GM12878 (cell line): Measurements from ENCODE around the gene DENND10. TPM values are rescaled to one million over a fixed set of nuclear protein-coding genes. Genes with fewer than 3 reads are reported as not detected.

Experiments used
- ATAC-seq: fragments of 200-7000 bp; cut with Tn5 transposase; 3 replicates; pipeline ENCODE4 v1.9.1; 2020; ENCODE audit warnings: mild to moderate bottlenecking, moderate library complexity
- BruUV-seq: library from RNA; stranded (reverse); fragments of 400-500 nt; replicated peaks from 2 replicates; lab custom pipeline; 2021; lab: Mats Ljungman, UMichigan
- CTCF ChIA-PET: fragments of 300-600 bp; sonication (Branson Sonifier 250); formaldehyde crosslinking; extraction: SDS; loops from one replicate; lab custom pipeline; 2021; ENCODE audit warnings: inconsistent platforms; lab: Yijun Ruan, JAX
- POLR2A ChIA-PET: fragments of 350-600 bp; formaldehyde crosslinking; extraction: SDS; loops from one replicate; lab custom pipeline; 2021; ENCODE audit warnings: inconsistent platforms; lab: Charles Lee
- RAD21 ChIA-PET: fragments of 300-600 bp; sonication (Branson Sonifier 250); formaldehyde crosslinking; loops from one replicate; lab custom pipeline; 2023; ENCODE audit warnings: antibody characterized with exemption; ENCODE audit not compliant: unreplicated experiment; lab: Charles Lee
- SMC1A ChIA-PET: fragments of 300-600 bp; sonication (Branson Sonifier 250); formaldehyde crosslinking; loops from one replicate; lab custom pipeline; 2023; ENCODE audit not compliant: unreplicated experiment, uncharacterized antibody; lab: Charles Lee
- DNase-seq: peaks from one replicate; pipeline ENCODE4 v3.0.0-alpha.2; 2011; ENCODE audit warnings: low read depth, low spot score
- FAIRE-seq: peaks from 3 replicates; lab custom pipeline; 2011; peaks lifted over from hg19 to GRCh38; lab: Jason Lieb, UNC
- H2AFZ ChIP-seq: 2 replicates; pipeline ENCODE4 v1.6.0; 2011; ENCODE audit warnings: low read depth, low read length, control low read depth; ENCODE audit not compliant: control insufficient read depth
- H3K27ac ChIP-seq: 2 replicates; pipeline ENCODE4 v1.5.1; 2011; ENCODE audit warnings: control low read depth; ENCODE audit not compliant: control insufficient read depth, insufficient read depth
- H3K27me3 ChIP-seq, 2 experiments: replicated peaks in 1 of 2; 2 replicates each; pipeline versions ENCODE4 v1.6.0 to v1.6.1; 2011; ENCODE audit warnings: low read length in 1 of 2; ENCODE audit not compliant: control insufficient read depth in 2 of 2, insufficient read depth in 2 of 2
- H3K36me3 ChIP-seq, 2 experiments: 2 replicates each; pipeline ENCODE4 v1.5.1; 2011; ENCODE audit warnings: low read length in 1 of 2; ENCODE audit not compliant: control insufficient read depth in 2 of 2, insufficient read depth in 2 of 2
- H3K4me1 ChIP-seq: 2 replicates; pipeline ENCODE4 v1.6.1; 2011; ENCODE audit warnings: mild to moderate bottlenecking, low read length, moderate library complexity, mixed read lengths; ENCODE audit not compliant: control insufficient read depth, insufficient read depth
- H3K4me2 ChIP-seq: 2 replicates; pipeline ENCODE4 v1.6.0; 2011; ENCODE audit warnings: control low read depth; ENCODE audit not compliant: control insufficient read depth, insufficient read depth
- H3K4me3 ChIP-seq: fragments of 200-600 bp; sonication (generic); 2 replicates; pipeline ENCODE4 v1.5.1; 2016
- H3K79me2 ChIP-seq: 2 replicates; pipeline ENCODE4 v1.6.0; 2011; ENCODE audit warnings: low read length; ENCODE audit not compliant: control insufficient read depth, insufficient read depth
- H3K9ac ChIP-seq: 2 replicates; pipeline ENCODE4 v1.8.0; 2011; ENCODE audit warnings: low read length, control low read depth, mixed read lengths; ENCODE audit not compliant: control insufficient read depth, insufficient read depth
- H3K9me3 ChIP-seq: replicated peaks from 3 replicates; pipeline ENCODE4 v1.5.1; 2011; ENCODE audit warnings: mild to moderate bottlenecking, low read length; ENCODE audit not compliant: control insufficient read depth, insufficient read depth
- H4K20me1 ChIP-seq: 2 replicates; pipeline ENCODE4 v1.6.0; 2011; ENCODE audit not compliant: control insufficient read depth, insufficient read depth
- CREB1 ChIP-seq: IDR thresholded peaks from 2 replicates; pipeline ENCODE4 v1.6.1; 2012; ENCODE audit warnings: low read depth, mild to moderate bottlenecking, inconsistent platforms
- FOXM1 ChIP-seq: IDR thresholded peaks from 2 replicates; pipeline ENCODE4 v1.6.1; 2012; ENCODE audit warnings: low read depth, mild to moderate bottlenecking, inconsistent platforms, low read length, moderate library complexity
- GATAD2B ChIP-seq: fragments of 450-650 bp; conservative IDR thresholded peaks from 2 replicates; pipeline ENCODE4 v1.6.1; 2017; ENCODE audit warnings: low read depth, mild to moderate bottlenecking, moderate library complexity
- KAT2A ChIP-seq: conservative IDR thresholded peaks from 2 replicates; pipeline ENCODE4 v1.6.1; 2011; ENCODE audit warnings: low read depth, low read length; ENCODE audit not compliant: control insufficient read depth
- KDM1A ChIP-seq: fragments of 200-600 bp; sonication (generic); IDR thresholded peaks from 2 replicates; pipeline ENCODE4 v1.6.1; 2016; ENCODE audit warnings: borderline replicate concordance
- MEF2B ChIP-seq: fragments of 450-650 bp; IDR thresholded peaks from 2 replicates; pipeline ENCODE4 v1.6.1; 2018; ENCODE audit warnings: mild to moderate bottlenecking, moderate library complexity; ENCODE audit not compliant: partially characterized antibody, poor library complexity, severe bottlenecking
- PBX3 ChIP-seq: IDR thresholded peaks from 2 replicates; pipeline ENCODE4 v1.6.1; 2011; ENCODE audit warnings: mild to moderate bottlenecking, low read depth, low read length, moderate library complexity; ENCODE audit not compliant: insufficient replicate concordance
- SIX5 ChIP-seq: IDR thresholded peaks from 2 replicates; pipeline ENCODE4 v1.6.1; 2011; ENCODE audit warnings: mild to moderate bottlenecking, low read depth, low read length, moderate library complexity; ENCODE audit not compliant: severe bottlenecking
- SPI1 ChIP-seq: IDR thresholded peaks from 2 replicates; pipeline ENCODE4 v1.6.1; 2011; ENCODE audit warnings: low read depth, mild to moderate bottlenecking, low read length, moderate library complexity, borderline replicate concordance; ENCODE audit not compliant: insufficient read depth
- SRF ChIP-seq, 2 experiments: IDR thresholded peaks; 2 replicates each; pipeline ENCODE4 v1.6.1; 2011; ENCODE audit warnings: low read depth in 2 of 2, low read length in 2 of 2, mild to moderate bottlenecking in 1 of 2, moderate library complexity in 1 of 2
- TAF1 ChIP-seq: IDR thresholded peaks from 2 replicates; pipeline ENCODE4 v1.6.1; 2011; ENCODE audit warnings: mild to moderate bottlenecking, low read depth, low read length, borderline replicate concordance
- TCF3 ChIP-seq: IDR thresholded peaks from 2 replicates; pipeline ENCODE4 v1.6.1; 2012; ENCODE audit warnings: low read depth, mild to moderate bottlenecking, low read length, borderline replicate concordance; ENCODE audit not compliant: insufficient read depth
- ZNF384 ChIP-seq: IDR thresholded peaks from 2 replicates; pipeline ENCODE4 v1.6.1; 2012; ENCODE audit warnings: low read depth, mild to moderate bottlenecking, low read length, improper control_type of control experiment, borderline replicate concordance
- WGBS: methylation state at CpG from one replicate; pipeline ENCODE4 v1.1.6; 2016; ENCODE audit warnings: low lambda C conversion rate; ENCODE audit not compliant: insufficient replicate concordance, insufficient coverage; ENCODE audit errors: missing lambda C conversion rate; 5-methylcytosine and 5-hydroxymethylcytosine counted together
- in situ Hi-C: fragments of 300-500 bp; cut with MboI; formaldehyde crosslinking; loops from 9 replicates; pipeline ENCODE4 v1.14.3; 2018; ENCODE audit warnings: mixed read lengths
- intact Hi-C: fragments of 100-400 bp; cut with micrococcal nuclease; formaldehyde crosslinking; loops from one replicate; pipeline ENCODE4 v1.14.2; 2022; ENCODE audit not compliant: unreplicated experiment
- polyA plus RNA-seq, 11 experiments: library from polyadenylated mRNA; depleted of rRNA in 4 of 11; unstranded in 6 of 11; stranded (reverse) in 5 of 11; fragments of >200 nt; fragmentation: Nextera tagmentation in 4 of 11; fragmentation: Illumina TruSeq in 1 of 11; extraction: Ambion mirVana in 4 of 11; extraction: Trizol in 1 of 11; gene quantifications; 1 replicate in 1 of 11; 2 replicates in 10 of 11; pipeline versions ENCODE4 v1.2.1 to v1.2.3, GENCODE V29; 2011 to 2016; ENCODE audit warnings: inconsistent platforms in 2 of 11, missing spikeins in 2 of 11, low read depth in 1 of 11
- total RNA-seq, 4 experiments: library from RNA; depleted of rRNA in 3 of 4; stranded (reverse); fragments of >200 nt in 3 of 4; fragmentation: Illumina TruSeq in 1 of 4; extraction: Trizol in 1 of 4; gene quantifications; 2 replicates each; pipeline versions ENCODE4 v1.2.1 to v1.2.3, GENCODE V29; 2013 to 2021

The DENND10 gene
- total and polyA plus RNA-seq, 10 of the 15 experiments (the other 5 are each of a cell fraction or from before 2014, with no cell fraction given) = 21.5 to 39.8 (median 26.2) TPM

GRCh38 chr10:119119400-119119799 lies 15.5 kb downstream of the DENND10 start:
- TF ChIP-seq FOXM1 = no peak
- no peak for TF ChIP-seq CREB1
- peak; percentile 25; the same call in 1 of the 2 replicates for TF ChIP-seq ZNF384
- Histone ChIP-seq H4K20me1 (no peaks in the 10 kb centered on the region), H3K27me3 (no peaks in the 10 kb centered on the region), H3K79me2 (no peaks in the 10 kb centered on the region), H3K27ac (peak overlapping the region; percentile 43; the same call in 1 of the 2 replicates), H2AFZ (no peak overlapping the region), H3K9ac (no peak overlapping the region), H3K4me1 (peaks cover 16% of the 10 kb centered on the region), H3K4me3 (no peak overlapping the region), H3K36me3 (peaks cover 0 to 2% of the 10 kb centered on the region in 2 experiments; a peak in 1 of 4 replicates), H3K4me2 (peak overlapping the region; percentile 80), H3K9me3 (no peaks in the 10 kb centered on the region)
- DNase-seq (no peak), ATAC-seq (no peak; the same call in 2 of the 3 replicates), FAIRE-seq (no peak)
- in situ Hi-C loops = no loop called here
- ChIA-PET RAD21 (interaction anchor here (0.6 to 3.1 kb wide), 2 partner anchors 12 to 101 kb away, joined by 3 to 13 read pairs; no protein-coding TSS in a partner anchor), SMC1A (interaction anchor here (0.5 to 2.1 kb wide), 7 partner anchors 15 to 80 kb away, joined by 3 to 8 read pairs (median 4); no protein-coding TSS in a partner anchor), POLR2A (interaction anchor here (0.6 to 1.9 kb wide), 6 partner anchors 13 to 1753 kb away, joined by 3 to 12 read pairs (median 3); no protein-coding TSS in a partner anchor), CTCF (interaction anchor here (1.1 to 1.8 kb wide), 2 partner anchors 13 to 40 kb away, joined by 4 read pairs; no protein-coding TSS in a partner anchor)
- WGBS = 94% methylated on average over 1 of the region's 1 CpG
- intact Hi-C loops = no loop called here
- BruUV-seq = no TSS peak

DNA sequence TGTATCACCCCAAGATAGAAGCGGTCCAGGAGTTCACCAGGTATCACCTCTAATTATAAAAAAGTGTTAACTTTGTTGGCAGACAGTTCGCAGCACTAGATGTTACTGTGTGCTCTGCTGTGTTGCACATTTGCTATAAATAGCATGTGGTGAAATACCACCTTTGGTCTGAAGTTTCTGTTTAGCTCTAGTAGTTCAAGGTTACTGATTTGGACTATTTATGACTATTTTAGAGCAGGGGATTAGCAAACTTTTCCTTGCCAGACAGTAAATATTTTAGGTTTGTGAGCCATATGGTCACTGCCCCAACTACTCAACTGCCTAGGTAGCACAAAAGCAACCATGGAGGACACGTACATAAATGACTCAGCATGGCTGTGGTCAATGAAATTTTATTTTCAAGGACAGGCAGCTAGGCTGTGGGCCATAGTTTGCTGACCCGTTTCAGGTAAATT lies 16.5 kb downstream of the DENND10 start:
- CTCF ChIA-PET = interaction anchor here (1.0 to 1.5 kb wide), 5 partner anchors 17 to 82 kb away, joined by 3 to 5 read pairs (median 3); partner anchors contain the start of gene DENND10
- H3K4me2 ChIP-seq = peak overlapping the region; percentile 80
- RAD21 ChIA-PET = interaction anchor here (0.6 to 3.1 kb wide), 7 partner anchors 10 to 38 kb away, joined by 3 to 13 read pairs (median 4); partner anchors contain the start of gene DENND10
- ATAC-seq = peak; percentile 95
- SMC1A ChIA-PET = interaction anchor here (0.7 to 2.1 kb wide), 9 partner anchors 11 to 422 kb away, joined by 3 to 8 read pairs (median 4); partner anchors contain the start of gene EIF3A
- H2AFZ ChIP-seq = no peak overlapping the region
- BruUV-seq = TSS peak; percentile 44
- peak; percentile 88 for DNase-seq
- H3K36me3 ChIP-seq = no peaks in the 10 kb centered on the region; a peak in 1 of 4 replicates
- H3K27ac ChIP-seq = peak overlapping the region; percentile 43
- H3K79me2 ChIP-seq = no peaks in the 10 kb centered on the region
- in situ Hi-C loops (no loop called here), intact Hi-C loops (loop anchor here (5.0 kb wide), 1 partner anchor 43 kb away; no protein-coding TSS in a partner anchor)
- H4K20me1 ChIP-seq = no peaks in the 10 kb centered on the region
- peak; percentile 98 for FAIRE-seq
- H3K4me3 ChIP-seq = no peak overlapping the region; the same call in 1 of the 2 replicates
- POLR2A ChIA-PET = interaction anchor here (0.6 to 1.9 kb wide), 2 partner anchors 18 to 430 kb away, joined by 3 to 12 read pairs; no protein-coding TSS in a partner anchor
- no peak overlapping the region; the same call in 1 of the 2 replicates for H3K9ac ChIP-seq
- WGBS = 10% methylated on average over 4 of the region's 4 CpGs
- H3K27me3 ChIP-seq = no peaks in the 10 kb centered on the region
- H3K9me3 ChIP-seq = no peaks in the 10 kb centered on the region
- H3K4me1 ChIP-seq = peaks cover 16% of the 10 kb centered on the region
- TF ChIP-seq SRF (IDR thresholded peaks at IDR 0.05; ENCODE audit: low read depth in 2 of 2, low read length in 2 of 2) (no peak), PBX3 (no peak), KDM1A (no peak), SIX5 (no peak), MEF2B (peak; percentile 99), TCF3 (peak; percentile 29; the same call in 1 of the 2 replicates), SPI1 (no peak), KAT2A (no peak), TAF1 (no peak), GATAD2B (peak; percentile 59)
